ENCODE data around the gene DDX17.

The DDX17 gene

DNA sequence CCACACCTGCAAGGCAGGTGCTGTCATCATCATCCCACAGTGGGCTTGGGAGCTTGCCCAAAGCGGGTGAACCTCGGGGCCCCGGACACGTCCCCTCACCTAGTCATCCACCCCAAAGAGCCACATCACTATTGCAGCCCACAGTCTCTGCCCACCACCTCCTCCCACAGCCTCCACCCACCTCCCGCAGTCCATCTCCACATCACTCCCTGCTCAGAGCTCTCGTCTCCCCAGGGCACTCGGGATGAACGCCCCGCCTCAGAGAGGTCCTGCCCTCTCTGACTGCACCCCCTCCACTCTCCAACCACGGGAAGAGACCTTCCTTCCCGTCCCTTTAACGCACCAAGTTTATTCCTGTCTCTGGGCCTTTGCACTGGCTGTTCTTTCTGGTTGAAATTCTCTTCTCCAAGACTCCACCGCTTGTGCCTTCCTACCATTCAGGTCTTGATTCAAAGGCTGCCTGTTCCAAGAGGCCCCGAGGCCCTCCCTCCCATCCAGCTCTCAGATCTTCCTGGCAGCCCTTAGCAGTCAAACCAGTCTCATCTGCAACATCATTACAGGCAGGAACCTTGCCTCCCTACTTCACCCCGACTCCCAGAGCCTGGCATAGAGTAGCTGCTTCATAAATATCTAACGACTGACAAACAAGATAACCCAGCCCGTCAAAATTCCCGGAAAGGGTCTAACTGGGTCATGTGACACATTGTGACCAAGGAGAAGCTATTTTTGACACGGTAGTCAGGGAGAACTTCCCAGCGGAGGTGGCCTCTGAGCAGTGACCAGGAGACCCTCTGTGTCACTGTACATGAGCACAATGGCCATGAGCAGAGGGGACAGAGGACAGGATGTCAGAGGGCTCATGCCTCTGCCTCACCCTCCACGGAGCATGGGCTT is 62.2 kb downstream of the DDX17 start:
- Histone ChIP-seq H2BK15ac (ENCODE audit: low read length) (no peak overlapping the region), H3K27me3 (ENCODE audit: control insufficient read depth in 3 of 3, insufficient read depth in 3 of 3, low read depth in 1 of 3, low read length in 3 of 3) (no peaks in the 10 kb centered on the region), H3K79me1 (ENCODE audit: low read depth, low read length) (no peaks in the 10 kb centered on the region), H3K9ac (ENCODE audit: low read depth, low read length, poor library complexity) (peak overlapping the region; percentile 14), H3K18ac (ENCODE audit: low read length) (peak overlapping the region; percentile 1), H4K8ac (ENCODE audit: low read depth, low read length) (no peak overlapping the region), H3K27ac (replicated peaks; ENCODE audit: low read length) (no peak overlapping the region), H2BK120ac (ENCODE audit: low read depth, low read length) (no peak overlapping the region), H3K4me2 (ENCODE audit: insufficient read depth, low read length, poor library complexity, severe bottlenecking) (no peak overlapping the region), H2BK12ac (ENCODE audit: low read length) (no peak overlapping the region), H3K23ac (ENCODE audit: low read depth, low read length, poor library complexity) (no peak overlapping the region), H3K36me3 (replicated peaks in 1 of 2; ENCODE audit: control insufficient read depth in 2 of 2, insufficient read depth in 2 of 2, low read length in 2 of 2) (no peaks in the 10 kb centered on the region), H3K9me3 (replicated peaks in 1 of 2; ENCODE audit: control insufficient read depth in 2 of 2, insufficient read depth in 1 of 2, low read depth in 1 of 2, low read length in 2 of 2) (no peaks in the 10 kb centered on the region), H3K4me1 (ENCODE audit: control insufficient read depth in 2 of 2, insufficient read depth in 1 of 2, low read depth in 1 of 2, low read length in 2 of 2) (peaks cover 3 to 8% of the 10 kb centered on the region in 2 donors), H4K91ac (ENCODE audit: low read depth, low read length, poor library complexity) (no peak overlapping the region), H3K4ac (ENCODE audit: low read length) (no peak overlapping the region), H3K14ac (ENCODE audit: low read length) (peak overlapping the region; percentile 5), H2BK5ac (ENCODE audit: low read length) (no peak overlapping the region), H3K4me3 (ENCODE audit: low read length in 2 of 2) (no peak overlapping the region), H2AFZ (ENCODE audit: low read length) (no peak overlapping the region), H2AK5ac (ENCODE audit: low read depth, low read length) (peak overlapping the region; percentile 81)
- DNase-seq (ENCODE audit: low spot score): no peak
- no CpG with 5 or more reads among the region's 21 CpGs for WGBS, 2 donors (ENCODE audit: extremely low coverage in 2 of 2, insufficient read length in 2 of 2, insufficient replicate concordance in 1 of 2)

DNA sequence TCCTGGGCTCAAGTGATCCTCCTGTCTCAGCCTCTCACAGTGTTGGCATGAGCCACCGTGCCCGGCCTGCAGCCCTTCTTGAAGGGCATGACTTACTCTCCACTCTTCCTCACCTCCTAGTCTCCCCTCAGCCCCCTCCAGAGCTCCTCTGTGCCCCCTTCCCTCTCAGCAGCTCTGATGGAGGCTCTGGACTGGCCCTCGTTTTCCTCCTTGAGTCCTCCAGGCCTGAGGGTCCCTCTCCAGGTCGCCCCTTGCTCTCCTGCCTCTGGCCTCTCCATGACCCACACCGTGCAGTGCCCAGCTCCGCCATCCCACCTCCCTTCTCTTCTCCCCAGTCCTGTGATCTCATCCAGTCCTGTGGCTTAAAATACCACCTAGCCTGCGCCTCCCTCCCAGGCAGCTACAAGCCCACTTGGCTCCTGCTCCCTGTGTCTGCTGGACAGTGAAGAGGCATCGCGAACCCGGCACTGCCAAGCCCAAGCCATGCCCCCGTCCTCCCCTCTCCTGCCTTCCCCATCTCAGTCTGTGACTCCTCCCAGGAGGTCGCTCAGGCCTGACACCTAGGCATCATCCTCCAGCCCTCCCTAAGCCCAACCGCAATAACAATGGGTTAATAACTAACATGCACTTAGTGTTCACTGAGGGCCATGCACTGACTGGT is 63.0 kb downstream of the DDX17 start:
- Histone ChIP-seq H2AK5ac (ENCODE audit: low read depth, low read length) (no peak overlapping the region), H2BK15ac (ENCODE audit: low read length) (no peak overlapping the region), H3K27ac (replicated peaks; ENCODE audit: low read length) (no peak overlapping the region), H3K23ac (ENCODE audit: low read depth, low read length, poor library complexity) (no peak overlapping the region), H3K4me2 (ENCODE audit: insufficient read depth, low read length, poor library complexity, severe bottlenecking) (no peak overlapping the region), H3K9me3 (replicated peaks in 1 of 2; ENCODE audit: control insufficient read depth in 2 of 2, insufficient read depth in 1 of 2, low read depth in 1 of 2, low read length in 2 of 2) (no peaks in the 10 kb centered on the region), H2BK5ac (ENCODE audit: low read length) (peak overlapping the region; percentile 82), H3K36me3 (replicated peaks in 1 of 2; ENCODE audit: control insufficient read depth in 2 of 2, insufficient read depth in 2 of 2, low read length in 2 of 2) (no peaks in the 10 kb centered on the region), H4K8ac (ENCODE audit: low read depth, low read length) (no peak overlapping the region), H2AFZ (ENCODE audit: low read length) (no peak overlapping the region), H3K4me3 (ENCODE audit: low read length in 2 of 2) (no peak overlapping the region), H3K4ac (ENCODE audit: low read length) (no peak overlapping the region), H3K14ac (ENCODE audit: low read length) (peak overlapping the region; percentile 5), H3K9ac (ENCODE audit: low read depth, low read length, poor library complexity) (no peak overlapping the region), H3K4me1 (ENCODE audit: control insufficient read depth in 2 of 2, insufficient read depth in 1 of 2, low read depth in 1 of 2, low read length in 2 of 2) (peaks cover 3 to 8% of the 10 kb centered on the region in 2 donors), H2BK120ac (ENCODE audit: low read depth, low read length) (no peak overlapping the region), H3K27me3 (ENCODE audit: control insufficient read depth in 3 of 3, insufficient read depth in 3 of 3, low read depth in 1 of 3, low read length in 3 of 3) (no peaks in the 10 kb centered on the region), H4K91ac (ENCODE audit: low read depth, low read length, poor library complexity) (no peak overlapping the region), H3K18ac (ENCODE audit: low read length) (no peak overlapping the region), H3K79me1 (ENCODE audit: low read depth, low read length) (no peaks in the 10 kb centered on the region), H2BK12ac (ENCODE audit: low read length) (no peak overlapping the region)
- no CpG with 5 or more reads among the region's 13 CpGs for WGBS, 2 donors (ENCODE audit: extremely low coverage in 2 of 2, insufficient read length in 2 of 2, insufficient replicate concordance in 1 of 2)
- no peak for DNase-seq (ENCODE audit: low spot score)

DNA sequence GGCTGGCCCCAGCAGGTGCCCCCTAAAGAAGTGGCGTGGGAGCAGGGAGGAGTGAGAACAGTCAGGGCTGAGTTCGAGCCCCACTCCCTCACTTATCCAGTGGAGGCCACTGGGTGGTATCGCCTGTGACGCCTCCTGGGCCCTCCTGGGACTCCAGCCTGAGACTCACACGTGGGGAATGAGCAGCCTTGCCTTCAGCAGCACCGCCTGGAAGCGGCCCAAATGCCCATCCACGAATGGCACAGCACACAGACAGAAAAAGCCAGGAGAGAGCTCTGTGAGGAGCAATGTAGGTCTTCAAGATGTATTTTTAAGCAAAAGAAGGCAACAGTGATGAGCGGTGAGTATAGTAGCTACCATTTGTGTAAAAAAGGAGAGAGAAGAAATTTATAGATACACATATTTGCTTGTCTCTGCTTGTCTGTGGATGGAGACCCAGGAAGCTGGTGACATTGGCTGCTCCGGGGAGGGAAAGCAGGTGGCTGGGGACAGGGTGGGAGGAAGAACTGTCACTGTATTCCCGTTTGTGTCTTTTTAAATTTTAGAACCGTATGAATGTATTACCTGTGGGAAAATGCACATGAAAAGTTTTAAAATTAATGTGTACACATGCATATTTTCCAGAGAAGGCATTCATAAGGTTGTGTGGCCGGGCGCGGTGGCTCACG is 64.4 kb downstream of the DDX17 start:
- no peak for DNase-seq (ENCODE audit: low spot score)
- Histone ChIP-seq H3K14ac (ENCODE audit: low read length) (no peak overlapping the region), H2AK5ac (ENCODE audit: low read depth, low read length) (peak overlapping the region; percentile 53), H3K4ac (ENCODE audit: low read length) (no peak overlapping the region), H3K4me2 (ENCODE audit: insufficient read depth, low read length, poor library complexity, severe bottlenecking) (no peak overlapping the region), H3K4me3 (ENCODE audit: low read length in 2 of 2) (no peak overlapping the region), H3K9ac (ENCODE audit: low read depth, low read length, poor library complexity) (no peak overlapping the region), H3K4me1 (ENCODE audit: control insufficient read depth in 2 of 2, insufficient read depth in 1 of 2, low read depth in 1 of 2, low read length in 2 of 2) (peaks cover 3 to 8% of the 10 kb centered on the region in 2 donors), H3K27me3 (ENCODE audit: control insufficient read depth in 3 of 3, insufficient read depth in 3 of 3, low read depth in 1 of 3, low read length in 3 of 3) (no peaks in the 10 kb centered on the region), H3K23ac (ENCODE audit: low read depth, low read length, poor library complexity) (no peak overlapping the region), H3K36me3 (replicated peaks in 1 of 2; ENCODE audit: control insufficient read depth in 2 of 2, insufficient read depth in 2 of 2, low read length in 2 of 2) (no peaks in the 10 kb centered on the region), H2BK5ac (ENCODE audit: low read length) (peak overlapping the region; percentile 53), H2BK12ac (ENCODE audit: low read length) (no peak overlapping the region), H2BK15ac (ENCODE audit: low read length) (no peak overlapping the region), H3K18ac (ENCODE audit: low read length) (no peak overlapping the region), H4K91ac (ENCODE audit: low read depth, low read length, poor library complexity) (no peak overlapping the region), H4K8ac (ENCODE audit: low read depth, low read length) (no peak overlapping the region), H2BK120ac (ENCODE audit: low read depth, low read length) (no peak overlapping the region), H3K27ac (replicated peaks; ENCODE audit: low read length) (no peak overlapping the region), H3K9me3 (replicated peaks in 1 of 2; ENCODE audit: control insufficient read depth in 2 of 2, insufficient read depth in 1 of 2, low read depth in 1 of 2, low read length in 2 of 2) (no peaks in the 10 kb centered on the region), H2AFZ (ENCODE audit: low read length) (no peak overlapping the region), H3K79me1 (ENCODE audit: low read depth, low read length) (no peaks in the 10 kb centered on the region)
- no CpG with 5 or more reads among the region's 16 CpGs for WGBS, 2 donors (ENCODE audit: extremely low coverage in 2 of 2, insufficient read length in 2 of 2, insufficient replicate concordance in 1 of 2)

All from neuronal stem cell (in vitro differentiated cells).